Middle frontal gyrus (tissue), 1 donor: Measurements from ENCODE around the gene OVOL2.
"Not testable (repeated sequence)": the region's sequence is repeated elsewhere in the genome, so short reads cannot be mapped to it uniquely, and the experiment has no call there.

Experiments used
- DNase-seq: peaks from one replicate; pipeline ENCODE4 v3.0.0-alpha.2; 2015; ENCODE audit warnings: low spot score; ENCODE audit errors: extremely low spot score

The OVOL2 gene

DNA sequence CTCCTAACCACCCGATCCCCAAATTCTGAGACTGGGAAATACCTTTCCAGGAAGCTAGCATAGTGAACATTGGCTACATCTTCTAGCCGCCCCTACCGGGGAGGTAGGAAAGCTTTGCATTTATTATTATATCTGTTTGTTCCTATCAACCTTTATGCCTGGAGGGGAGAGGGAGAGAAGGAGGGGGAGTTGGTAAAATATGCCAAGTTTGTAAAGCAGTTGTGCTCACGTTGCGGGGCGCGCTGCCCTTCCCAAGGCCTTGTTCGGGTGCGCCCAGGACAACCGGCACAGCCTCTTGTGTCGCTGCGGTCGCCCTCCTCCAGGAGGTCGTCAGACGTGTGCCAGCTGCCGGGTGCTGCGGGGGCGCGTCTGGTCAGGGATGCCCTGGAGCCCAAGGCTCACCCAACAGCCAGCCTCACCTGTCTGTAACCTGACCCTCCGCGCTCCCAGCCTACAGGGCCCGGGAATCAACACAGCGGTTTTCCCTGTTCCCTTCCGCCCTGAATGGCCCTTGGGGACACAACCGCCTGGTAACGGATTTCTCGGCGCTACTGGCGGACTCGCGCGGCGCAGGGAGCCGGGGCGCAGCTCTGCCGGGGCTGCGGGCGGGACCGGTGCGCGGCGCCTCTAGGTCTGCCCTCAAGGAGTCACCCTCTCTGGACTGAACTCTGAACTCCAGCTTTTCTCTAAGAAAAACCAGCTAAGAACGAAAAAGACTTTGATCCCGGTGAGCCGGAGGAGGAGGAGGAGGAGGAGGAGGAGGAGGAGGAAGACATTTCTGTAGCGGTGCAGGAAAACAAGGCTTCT lies 1.1 kb upstream of the OVOL2 start:
- DNase-seq, result no peak

DNA sequence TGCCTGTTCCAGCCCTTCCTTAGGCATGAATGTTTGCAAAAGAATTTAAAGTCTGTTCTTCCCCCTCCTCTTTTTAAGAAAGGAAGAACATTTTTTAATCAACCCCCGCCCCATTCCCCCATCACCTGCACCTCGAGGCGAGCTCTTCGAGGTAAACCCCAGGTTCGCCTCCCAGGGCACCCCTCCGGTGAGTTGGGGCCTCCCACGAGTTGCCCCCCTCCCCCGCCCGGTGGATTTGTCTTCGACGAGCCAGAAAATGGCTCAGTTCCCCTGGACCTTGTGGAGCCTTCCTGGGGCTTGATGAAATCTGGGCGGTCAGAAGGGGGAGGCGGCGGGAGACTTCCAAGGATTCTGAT lies 256 bp upstream of the OVOL2 start:
- DNase-seq, result no peak

DNA sequence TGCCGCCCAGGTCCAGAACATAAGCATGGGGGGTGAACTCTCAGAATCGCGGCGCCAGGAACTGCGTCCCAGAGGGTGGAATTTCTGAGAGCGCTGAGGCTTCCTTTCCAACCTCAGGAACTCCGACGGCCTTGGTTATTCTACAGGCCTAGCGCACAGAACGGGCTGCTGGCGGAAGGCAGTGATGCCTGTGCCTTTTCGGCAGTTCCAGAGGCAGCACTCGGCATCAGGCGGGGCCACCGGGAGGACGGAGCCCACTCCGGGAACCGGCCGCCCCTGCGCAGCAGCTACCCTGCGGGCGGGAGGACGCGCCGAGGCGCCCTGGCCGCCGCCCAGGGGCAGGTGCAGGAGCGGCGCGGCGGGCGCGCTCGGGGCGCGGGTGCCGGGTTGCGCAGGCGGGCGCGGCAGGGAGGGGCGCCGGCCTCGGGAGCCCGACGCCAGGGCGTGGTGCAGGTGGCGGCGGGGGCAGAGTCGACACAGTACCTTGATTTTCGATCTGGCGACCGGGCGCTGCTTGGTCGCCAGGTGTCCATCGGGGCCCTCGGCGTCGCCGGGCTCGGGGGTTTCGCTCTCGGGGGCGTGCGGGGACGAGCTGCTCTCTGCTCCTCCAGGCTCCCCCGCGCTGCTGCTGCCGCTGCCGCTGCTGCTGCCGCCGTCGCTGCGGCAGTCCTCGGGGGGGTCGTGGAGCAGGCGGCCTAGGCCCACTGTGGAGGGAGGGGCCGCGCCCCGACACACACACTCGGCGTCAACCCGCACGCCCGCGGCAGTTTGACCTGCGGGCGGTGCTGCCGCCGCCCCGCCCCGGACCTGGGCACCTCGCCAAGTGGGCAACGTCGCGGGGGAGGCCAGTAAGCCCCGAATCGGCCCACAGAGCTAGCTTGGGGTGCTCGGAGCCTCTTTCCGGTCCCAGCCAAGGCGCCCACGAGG lies 1.3 kb downstream of the OVOL2 start:
- no peak for DNase-seq

- no peak for DNase-seq
Observed at GRCh38 chr20:18055261-18055660, 2.5 kb downstream of the OVOL2 start.

DNA sequence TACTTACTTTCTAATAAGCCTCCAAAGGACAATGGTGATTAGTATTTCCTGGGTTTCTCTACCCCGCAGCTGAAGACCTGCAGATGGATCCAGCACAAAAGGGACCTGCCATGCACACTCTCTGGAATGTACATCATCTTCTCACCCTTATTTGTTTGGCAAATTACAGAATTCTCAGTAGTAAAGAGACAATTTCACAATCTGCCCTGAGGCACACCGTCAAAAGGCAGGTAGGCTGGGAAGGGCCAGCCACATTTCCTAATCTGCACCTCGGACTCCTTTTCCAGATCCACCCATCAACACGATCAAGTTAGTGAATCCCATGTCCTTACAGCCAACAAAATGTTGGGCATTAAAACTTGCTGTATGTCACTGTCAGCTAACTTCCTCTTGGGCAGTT lies 4.9 kb downstream of the OVOL2 start:
- DNase-seq, result no peak

GRCh38 chr20:18050628-18051027 lies 7.1 kb downstream of the OVOL2 start:
- DNase-seq, result no peak

- no peak for DNase-seq
Observed at GRCh38 chr20:18048176-18048575, 9.5 kb downstream of the OVOL2 start.

DNA sequence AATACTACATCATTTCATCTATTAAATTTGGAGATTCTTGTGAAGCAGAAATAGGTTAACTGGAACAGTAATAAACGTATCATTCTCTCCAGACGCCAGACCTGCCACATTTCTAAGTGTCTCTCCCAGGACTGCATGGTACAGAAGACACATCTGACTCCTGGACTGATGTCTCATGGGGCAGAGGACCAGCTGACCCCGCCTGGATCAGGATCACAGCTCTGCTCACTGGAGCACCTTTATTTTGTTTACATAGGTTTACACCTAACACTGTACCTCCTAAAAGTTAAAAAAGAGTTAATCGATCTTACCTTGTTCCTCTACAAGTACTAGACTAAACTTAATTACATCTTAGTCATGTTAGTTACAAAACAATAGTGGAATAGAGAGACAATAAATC lies 11.2 kb downstream of the OVOL2 start:
- no peak for DNase-seq

DNA sequence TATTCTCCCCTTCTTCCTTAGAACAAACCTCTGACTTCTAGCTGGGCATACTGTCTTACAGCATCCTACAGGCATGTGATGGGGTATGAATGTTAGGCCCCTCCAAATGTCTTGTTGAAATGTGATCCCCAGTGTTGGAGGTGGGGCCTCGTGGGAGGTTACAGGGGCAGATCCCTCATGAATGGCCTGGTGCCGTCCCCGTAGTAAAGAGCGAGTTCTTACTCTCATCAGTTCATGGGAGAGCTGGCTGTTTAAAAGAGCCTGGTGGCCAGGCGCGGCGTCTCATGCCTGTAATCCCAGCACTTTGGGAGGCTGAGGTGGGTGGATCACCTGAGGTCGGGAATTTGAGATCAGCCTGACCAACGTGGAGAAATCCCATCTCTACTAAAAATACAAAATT lies 15.5 kb downstream of the OVOL2 start:
- no peak for DNase-seq

- DNase-seq, result no peak
Observed at GRCh38 chr20:18041462-18041861, 16.3 kb downstream of the OVOL2 start.

GRCh38 chr20:18039063-18039462 lies 18.7 kb downstream of the OVOL2 start:
- DNase-seq, result no peak

- DNase-seq, result no peak
Observed at GRCh38 chr20:18034039-18034438, 23.7 kb downstream of the OVOL2 start.

DNA sequence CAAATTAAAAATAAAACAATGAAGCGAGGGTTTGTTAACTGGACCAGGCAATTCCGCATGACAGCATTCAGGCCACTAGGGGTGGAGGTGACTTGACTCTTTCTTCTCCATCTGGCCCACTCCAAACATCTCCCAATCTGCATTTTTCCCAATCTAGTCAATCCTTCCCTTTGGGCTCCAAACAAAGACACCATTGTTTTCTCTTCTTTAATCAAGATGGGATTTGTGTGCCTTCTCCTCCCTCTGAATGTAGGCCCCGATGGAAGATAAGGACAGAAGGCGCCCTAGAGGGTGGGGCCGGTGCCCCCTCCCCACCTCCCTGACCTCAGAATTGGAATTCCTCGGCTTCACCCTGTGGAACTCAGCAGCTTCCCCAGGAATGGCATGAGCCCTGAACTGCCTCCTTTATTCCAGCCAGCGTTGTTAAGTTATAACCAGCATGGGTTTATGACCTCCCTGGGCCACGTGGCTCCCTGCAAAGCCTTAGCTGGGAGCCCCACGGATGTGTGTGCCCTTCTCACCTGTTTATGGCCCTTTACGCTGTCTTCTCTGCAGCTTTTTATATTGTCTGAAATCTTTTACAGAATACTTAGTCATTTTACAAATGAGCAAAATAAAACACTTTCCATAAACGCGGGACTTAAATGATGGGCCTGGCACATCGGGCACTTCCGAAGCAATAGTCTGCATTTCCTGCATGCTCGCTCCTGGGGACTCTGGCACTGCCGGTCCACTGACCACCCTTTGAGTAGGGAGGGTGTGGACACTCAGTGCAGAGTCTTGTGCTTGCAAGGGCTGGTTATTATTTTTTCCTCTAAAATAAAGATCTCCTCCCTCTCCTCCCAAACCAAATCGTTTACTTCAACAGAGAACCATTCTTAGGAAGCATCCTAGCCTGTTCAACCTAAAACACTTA lies 24.5 kb downstream of the OVOL2 start:
- no peak for DNase-seq

DNA sequence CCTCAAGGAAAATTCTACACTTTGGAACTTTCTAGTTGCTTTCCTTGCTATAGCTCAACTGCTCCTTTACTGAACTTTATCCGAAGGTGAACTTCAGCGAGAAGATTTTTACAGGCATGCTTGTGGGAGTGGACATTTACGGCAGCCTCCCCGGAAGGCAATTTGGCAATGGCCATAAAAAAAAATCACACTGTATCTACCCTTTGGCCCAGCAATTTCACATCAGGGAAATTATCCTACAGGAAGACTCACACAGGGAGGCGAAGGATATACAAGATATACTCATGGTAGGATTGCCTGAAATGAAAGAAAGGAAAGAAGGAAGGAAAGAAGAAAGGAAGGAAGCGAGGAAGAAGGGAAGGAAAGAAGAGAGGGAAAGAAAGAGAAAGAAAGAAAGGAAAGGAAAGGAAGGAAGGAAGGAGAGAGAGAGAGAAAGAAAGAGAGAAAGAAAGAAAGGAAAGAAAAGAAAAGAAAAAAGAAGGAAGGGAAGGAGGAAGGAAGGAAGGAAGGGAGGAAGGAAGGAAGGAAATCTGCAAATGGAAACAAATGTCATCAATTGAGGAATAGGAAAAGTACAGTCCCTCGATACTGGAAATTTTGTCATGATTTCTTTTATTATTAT lies 25.7 kb downstream of the OVOL2 start:
- no peak for DNase-seq

DNA sequence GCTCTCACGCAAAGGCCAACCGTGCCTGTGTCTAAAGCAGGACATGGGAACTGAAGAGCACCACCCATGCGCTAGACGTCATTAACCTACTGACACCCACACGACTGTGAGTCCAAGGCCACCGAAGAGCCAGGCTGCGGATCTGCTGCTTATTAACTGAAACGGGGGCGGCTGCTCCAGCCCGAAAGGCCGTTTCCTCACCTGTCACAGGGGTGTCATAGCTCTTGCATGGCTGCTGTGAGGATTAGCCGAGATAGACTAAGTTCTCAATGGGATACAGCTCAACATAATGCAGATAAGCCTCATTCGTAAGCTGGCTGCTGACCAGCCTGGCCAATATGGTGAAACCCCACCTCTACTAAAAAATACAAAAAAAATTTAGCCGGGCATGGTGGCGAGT lies 26.7 kb downstream of the OVOL2 start:
- no peak for DNase-seq

DNA sequence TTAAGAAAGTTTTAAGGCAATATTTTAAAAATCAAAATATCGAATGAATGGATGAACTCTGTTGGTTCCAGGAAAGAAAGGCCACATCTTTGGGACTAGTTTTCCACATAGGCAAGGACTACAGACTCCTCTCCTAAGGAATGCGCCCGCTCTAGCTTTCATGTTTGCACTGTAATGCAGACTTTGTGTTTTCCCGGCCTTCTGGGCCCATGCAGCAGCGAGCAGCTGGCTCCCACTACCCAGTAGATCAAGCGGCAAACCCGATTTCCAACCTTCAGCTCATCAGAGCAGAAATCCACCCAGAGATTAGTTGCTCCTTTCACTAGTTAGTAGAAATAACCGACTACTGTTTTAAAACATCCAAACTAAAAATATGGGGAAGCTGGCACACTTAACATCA lies 27.7 kb downstream of the OVOL2 start:
- DNase-seq, result no peak

DNA sequence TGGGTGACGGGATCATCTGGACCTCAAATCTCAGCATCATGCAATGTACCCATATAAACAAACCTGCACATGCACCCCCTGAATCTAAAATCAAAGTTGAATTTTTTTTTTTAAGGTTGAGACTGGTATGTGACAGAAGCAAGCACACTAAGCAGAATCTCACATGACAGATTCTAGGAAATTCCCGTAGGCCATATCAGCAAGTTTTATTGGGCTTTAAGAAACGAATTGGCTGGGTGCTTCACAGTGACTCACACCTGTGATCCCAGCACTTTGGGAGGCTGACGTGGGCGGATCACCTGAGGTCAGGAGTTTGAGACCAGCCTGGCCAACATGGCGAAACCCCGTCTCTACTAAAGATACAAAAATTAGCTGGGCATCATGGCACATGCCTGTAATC lies 30.7 kb downstream of the OVOL2 start:
- not testable (repeated sequence) for DNase-seq

DNA sequence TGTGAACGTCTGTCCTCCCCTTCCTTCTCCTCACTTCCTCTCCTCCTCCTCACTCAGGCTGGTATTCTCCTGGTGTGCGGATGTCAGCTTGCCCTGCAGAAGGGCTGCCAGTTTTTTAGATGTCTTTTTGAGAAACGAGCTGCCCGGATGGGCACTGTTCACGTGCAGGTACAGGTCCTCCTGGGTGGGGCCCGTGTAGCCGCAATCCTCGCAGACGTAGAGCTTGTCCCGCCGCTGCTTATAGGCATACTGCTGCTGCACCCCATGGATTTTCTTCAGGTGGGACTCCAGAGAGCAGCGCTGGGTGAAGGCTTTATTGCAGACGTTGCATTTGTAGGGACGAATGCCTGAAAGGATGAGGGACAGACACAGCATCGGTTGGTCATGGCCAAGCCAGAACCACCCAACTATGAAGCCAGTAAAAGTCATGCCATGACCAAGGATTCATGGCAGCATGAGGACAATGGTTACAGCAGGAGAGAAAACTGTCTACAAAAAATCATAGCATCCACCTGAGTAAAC lies 33.0 kb downstream of the OVOL2 start:
- DNase-seq, result no peak

- DNase-seq, result no peak
Observed at GRCh38 chr20:18020931-18021330, 36.8 kb downstream of the OVOL2 start.

DNA sequence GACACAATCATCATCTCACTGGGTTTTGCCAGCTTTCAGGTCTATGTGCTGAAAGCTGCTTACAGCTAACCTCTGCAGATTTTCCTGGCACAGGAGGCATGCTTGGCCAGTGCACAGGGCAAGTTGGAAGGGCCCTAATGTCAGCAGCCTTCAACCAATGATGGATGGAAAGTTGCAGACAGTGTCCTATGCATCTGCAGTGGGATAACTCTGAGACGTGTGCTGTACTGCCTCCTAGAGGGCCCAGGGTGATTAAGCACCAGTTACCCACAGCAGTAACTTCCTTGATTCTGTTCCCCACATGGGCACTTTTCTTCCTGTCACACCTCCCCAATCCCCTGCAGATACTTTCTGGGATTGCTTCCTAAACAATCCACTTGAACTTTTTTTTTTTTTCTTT lies 38.6 kb downstream of the OVOL2 start:
- DNase-seq, result no peak

- no peak for DNase-seq
Observed at GRCh38 chr20:18018100-18018499, 39.6 kb downstream of the OVOL2 start.
